Mucosa of stomach (tissue), 1 donor: Measurements from ENCODE around the gene CHST10.
"Not testable (repeated sequence)": the region's sequence is repeated elsewhere in the genome, so short reads cannot be mapped to it uniquely, and the experiment has no call there.

Source experiments
- H3K27me3 ChIP-seq: one replicate; pipeline ENCODE4 v1.7.0; 2013; ENCODE audit warnings: mild to moderate bottlenecking, low read length; ENCODE audit not compliant: control insufficient read depth, insufficient read depth
- H3K36me3 ChIP-seq: one replicate; pipeline ENCODE4 v1.7.0; 2013; ENCODE audit warnings: low read length; ENCODE audit not compliant: control insufficient read depth, insufficient read depth
- H3K4me1 ChIP-seq: one replicate; pipeline ENCODE4 v1.7.0; 2013; ENCODE audit warnings: mild to moderate bottlenecking, low read length; ENCODE audit not compliant: control insufficient read depth, insufficient read depth
- H3K4me3 ChIP-seq: one replicate; pipeline ENCODE4 v1.7.0; 2013; ENCODE audit warnings: low read length
- H3K9ac ChIP-seq: one replicate; pipeline ENCODE4 v1.7.0; 2013; ENCODE audit warnings: mild to moderate bottlenecking, low read length, moderate library complexity
- H3K9me3 ChIP-seq: one replicate; pipeline ENCODE4 v1.7.0; 2013; ENCODE audit warnings: mild to moderate bottlenecking, low read length, moderate library complexity; ENCODE audit not compliant: control insufficient read depth
- donor health status: Pancreatic carcinoma.

CHST10 gene

DNA sequence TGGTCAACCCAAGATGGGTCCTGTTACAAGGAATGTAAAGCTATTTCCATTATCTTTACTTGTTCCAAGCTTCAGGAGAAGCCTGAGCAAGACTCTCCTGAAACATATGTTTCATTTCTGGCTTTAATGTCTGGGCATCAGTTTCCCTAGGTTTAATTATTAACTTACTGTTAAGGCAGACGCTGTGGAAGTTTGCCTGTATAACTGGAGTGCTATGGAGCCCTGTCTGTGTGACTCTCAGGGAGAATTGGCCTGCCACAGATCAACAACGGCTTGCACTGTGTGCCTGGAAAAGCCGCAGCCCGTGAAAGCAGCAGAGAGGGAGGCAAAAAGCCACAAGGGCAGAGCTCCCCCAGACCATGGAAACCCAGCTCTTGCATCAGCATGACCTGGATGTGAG, 73.0 kb downstream of the CHST10 start:
- H3K27me3 ChIP-seq: no peaks in the 10 kb centered on the region
- H3K9me3 ChIP-seq: no peaks in the 10 kb centered on the region
- no peak overlapping the region for H3K4me3 ChIP-seq
- peaks cover 6% of the 10 kb centered on the region for H3K4me1 ChIP-seq
- H3K36me3 ChIP-seq: no peaks in the 10 kb centered on the region
- no peak overlapping the region for H3K9ac ChIP-seq

DNA sequence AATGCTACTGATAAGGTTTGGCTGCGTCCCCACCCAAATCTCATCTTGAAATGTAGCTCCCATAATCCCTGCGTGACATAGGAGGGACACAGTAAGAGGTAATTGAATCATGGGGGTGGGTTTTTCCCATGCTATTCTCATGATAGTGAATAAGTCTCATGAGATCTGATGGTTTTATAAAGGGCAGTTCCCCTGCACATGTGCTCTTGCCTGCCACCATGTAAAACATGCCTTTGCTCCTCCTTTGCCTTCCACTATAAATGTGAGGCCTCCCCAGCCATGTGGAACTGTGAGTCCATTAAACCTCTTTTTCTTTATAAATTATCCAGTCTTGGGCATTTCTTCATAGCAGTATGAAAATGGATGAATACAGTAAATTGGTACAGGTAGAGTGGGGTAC, 75.0 kb downstream of the CHST10 start:
- H3K27me3 ChIP-seq, H3K4me3 ChIP-seq, H3K4me1 ChIP-seq, H3K9me3 ChIP-seq, H3K9ac ChIP-seq, H3K36me3 ChIP-seq: not testable (repeated sequence)
